T-helper 2 cell (primary cell): ENCODE data around the gene FLT3.
"Not testable (repeated sequence)": the region's sequence is repeated elsewhere in the genome, so short reads cannot be mapped to it uniquely, and the experiment has no call there.

Experiments
- DNase-seq, 5 experiments: peaks; one replicate each; pipeline versions ENCODE4 v3.0.0 to v3.0.0-alpha.2; 2012 to 2022

FLT3 gene

GRCh38 chr13:28043224-28043623 lies 57.2 kb downstream of the FLT3 start:
- DNase-seq = no peak

- no peak for DNase-seq
Observed at GRCh38 chr13:28041501-28041900, 58.9 kb downstream of the FLT3 start.

GRCh38 chr13:28041031-28041461 lies 59.3 kb downstream of the FLT3 start:
- no peak for DNase-seq

GRCh38 chr13:28037399-28037798 lies 63.0 kb downstream of the FLT3 start:
- no peak for DNase-seq

- no peak for DNase-seq
Observed at GRCh38 chr13:28035146-28035782, 65.1 kb downstream of the FLT3 start.

GRCh38 chr13:28033894-28034655 lies 66.3 kb downstream of the FLT3 start:
- no peak for DNase-seq

- not testable (repeated sequence) for DNase-seq
Observed at GRCh38 chr13:28032438-28032837, 67.9 kb downstream of the FLT3 start.

GRCh38 chr13:28031896-28032288 lies 68.5 kb downstream of the FLT3 start:
- DNase-seq = no peak

- no peak for DNase-seq
Observed at GRCh38 chr13:28031220-28031895, 69.0 kb downstream of the FLT3 start.

- DNase-seq = no peak
Observed at GRCh38 chr13:28027607-28028364, 72.6 kb downstream of the FLT3 start.

- DNase-seq = no peak
Observed at GRCh38 chr13:28027071-28027470, 73.3 kb downstream of the FLT3 start.

GRCh38 chr13:28026508-28026907 lies 73.9 kb downstream of the FLT3 start:
- no peak for DNase-seq

- no peak for DNase-seq
Observed at GRCh38 chr13:28022848-28023518, 77.4 kb downstream of the FLT3 start.

GRCh38 chr13:28014301-28014700 lies 86.1 kb downstream of the FLT3 start:
- DNase-seq = no peak

GRCh38 chr13:28013482-28013881 lies 86.9 kb downstream of the FLT3 start:
- no peak for DNase-seq

GRCh38 chr13:28012896-28013295 lies 87.5 kb downstream of the FLT3 start:
- DNase-seq = peak in 1 of 5 experiments; percentile 46

- no peak for DNase-seq
Observed at GRCh38 chr13:28012383-28012782, 88.0 kb downstream of the FLT3 start.

- DNase-seq = no peak
Observed at GRCh38 chr13:28010046-28010445, 90.3 kb downstream of the FLT3 start.

GRCh38 chr13:28005016-28005415 lies 95.4 kb downstream of the FLT3 start:
- not testable (repeated sequence) for DNase-seq

GRCh38 chr13:28002886-28003698 lies 97.3 kb downstream of the FLT3 start:
- DNase-seq = no peak

- no peak for DNase-seq
Observed at GRCh38 chr13:28001837-28002473, 98.4 kb downstream of the FLT3 start.
